H9 (cell line): ENCODE data around the gene LPP. TPM values are rescaled to one million over a fixed set of nuclear protein-coding genes. Genes with fewer than 3 reads are reported as not detected.
A peak's percentile ranks its signal among the peaks of the same experiment; 100 is the strongest.

Source experiments
- DNase-seq: peaks from one replicate; pipeline ENCODE4 v3.0.0-alpha.2; 2017
- H2AFZ ChIP-seq: one replicate; pipeline ENCODE4 v1.6.1; 2013; ENCODE audit warnings: mild to moderate bottlenecking, low read length, control low read depth, moderate library complexity
- H2AK5ac ChIP-seq: 2 replicates; pipeline ENCODE4 v1.6.1; 2013; ENCODE audit warnings: low read length, control low read depth, mixed read lengths; ENCODE audit not compliant: insufficient read length
- H2BK120ac ChIP-seq: one replicate; pipeline ENCODE4 v1.6.1; 2013; ENCODE audit warnings: low read depth, mild to moderate bottlenecking, low read length, control low read depth, inconsistent platforms; ENCODE audit not compliant: poor library complexity, severe bottlenecking
- H2BK12ac ChIP-seq: 2 replicates; pipeline ENCODE4 v1.6.1; 2013; ENCODE audit warnings: low read length, control low read depth, mixed read lengths, low read depth; ENCODE audit not compliant: insufficient read length
- H2BK15ac ChIP-seq: 2 replicates; pipeline ENCODE4 v1.6.1; 2013; ENCODE audit warnings: low read depth, low read length, control low read depth
- H2BK20ac ChIP-seq: one replicate; pipeline ENCODE4 v1.6.1; 2013; ENCODE audit warnings: low read depth, mild to moderate bottlenecking, low read length, control low read depth, inconsistent platforms; ENCODE audit not compliant: poor library complexity, severe bottlenecking
- H2BK5ac ChIP-seq: 2 replicates; pipeline ENCODE4 v1.6.1; 2013; ENCODE audit warnings: low read length, control low read depth, mixed read lengths; ENCODE audit not compliant: insufficient read length
- H3K14ac ChIP-seq: 2 replicates; pipeline ENCODE4 v1.6.1; 2013; ENCODE audit warnings: low read length, control low read depth; ENCODE audit not compliant: insufficient read depth
- H3K18ac ChIP-seq: 2 replicates; pipeline ENCODE4 v1.6.1; 2013; ENCODE audit warnings: low read depth, mild to moderate bottlenecking, mixed read lengths, low read length, control low read depth; ENCODE audit not compliant: insufficient read length
- H3K23ac ChIP-seq: 2 replicates; pipeline ENCODE4 v1.6.1; 2013; ENCODE audit warnings: low read length, control low read depth, mixed read lengths, low read depth; ENCODE audit not compliant: insufficient read length
- H3K23me2 ChIP-seq: 2 replicates; pipeline ENCODE4 v1.6.1; 2013; ENCODE audit warnings: low read depth, mild to moderate bottlenecking, mixed read lengths, low read length, control low read depth; ENCODE audit not compliant: insufficient read length, poor library complexity, severe bottlenecking
- H3K27ac ChIP-seq: 2 replicates; pipeline ENCODE4 v1.5.1; 2013; ENCODE audit warnings: low read length, control low read depth, mixed read lengths, low read depth; ENCODE audit not compliant: insufficient read length
- H3K27me3 ChIP-seq: 2 replicates; pipeline ENCODE4 v1.6.1; 2013; ENCODE audit warnings: low read length, control low read depth, inconsistent platforms; ENCODE audit not compliant: insufficient read depth
- H3K4ac ChIP-seq: 2 replicates; pipeline ENCODE4 v1.6.1; 2013; ENCODE audit warnings: low read depth, mild to moderate bottlenecking, control low read depth, inconsistent platforms, low read length, moderate library complexity
- H3K4me1 ChIP-seq: 2 replicates; pipeline ENCODE4 v1.6.1; 2013; ENCODE audit warnings: low read length, control low read depth, inconsistent platforms; ENCODE audit not compliant: insufficient read depth
- H3K4me2 ChIP-seq: 2 replicates; pipeline ENCODE4 v1.6.1; 2013; ENCODE audit warnings: low read length, control low read depth, mixed read lengths; ENCODE audit not compliant: insufficient read length, insufficient read depth
- H3K56ac ChIP-seq: 2 replicates; pipeline ENCODE4 v1.6.1; 2013; ENCODE audit warnings: low read depth, mild to moderate bottlenecking, mixed read lengths, low read length, control low read depth; ENCODE audit not compliant: insufficient read length
- H3K79me1 ChIP-seq: 2 replicates; pipeline ENCODE4 v1.6.1; 2013; ENCODE audit warnings: low read depth, mild to moderate bottlenecking, moderate library complexity, low read length, control low read depth, inconsistent platforms; ENCODE audit not compliant: insufficient read depth, poor library complexity, severe bottlenecking
- H3K79me2 ChIP-seq: 2 replicates; pipeline ENCODE4 v1.6.1; 2013; ENCODE audit warnings: low read length, control low read depth, inconsistent platforms; ENCODE audit not compliant: insufficient read depth
- H3K9ac ChIP-seq: 2 replicates; pipeline ENCODE4 v1.6.1; 2013; ENCODE audit warnings: low read length, control low read depth, mixed read lengths; ENCODE audit not compliant: insufficient read length; ENCODE audit errors: extremely low read depth
- H3K9me3 ChIP-seq: one replicate; pipeline ENCODE4 v1.6.1; 2013; ENCODE audit warnings: low read depth, low read length, inconsistent platforms; ENCODE audit not compliant: control insufficient read depth
- H3T11ph ChIP-seq: one replicate; pipeline ENCODE4 v1.6.1; 2013; ENCODE audit warnings: mild to moderate bottlenecking, low read length, control low read depth, inconsistent platforms
- H4K20me1 ChIP-seq: one replicate; pipeline ENCODE4 v1.6.1; 2013; ENCODE audit not compliant: control insufficient read depth, insufficient read length, insufficient read depth
- H4K5ac ChIP-seq: 2 replicates; pipeline ENCODE4 v1.6.1; 2013; ENCODE audit warnings: low read depth, mild to moderate bottlenecking, mixed read lengths, low read length, control low read depth; ENCODE audit not compliant: insufficient read length
- H4K8ac ChIP-seq: replicated peaks from 2 replicates; pipeline ENCODE4 v1.6.1; 2013; ENCODE audit warnings: low read length, control low read depth, mixed read lengths, low read depth; ENCODE audit not compliant: insufficient read length
- H4K91ac ChIP-seq: 2 replicates; pipeline ENCODE4 v1.6.1; 2013; ENCODE audit warnings: low read depth, mild to moderate bottlenecking, moderate library complexity, mixed read lengths, low read length, control low read depth; ENCODE audit not compliant: insufficient read length
- H3K27ac Mint-ChIP-seq, 3 experiments: 2 replicates in 2 of 3; 3 replicates in 1 of 3; pipeline ENCODE4 v1.8.0; 2020 to 2021; ENCODE audit warnings: mixed read lengths in 3 of 3, mild to moderate bottlenecking in 1 of 3, moderate library complexity in 1 of 3
- H3K27me3 Mint-ChIP-seq: 2 replicates; pipeline ENCODE4 v1.8.0; 2021; ENCODE audit warnings: low read depth, mild to moderate bottlenecking, moderate library complexity, mixed read lengths
- H3K36me3 Mint-ChIP-seq, 3 experiments: 2 replicates in 2 of 3; 3 replicates in 1 of 3; pipeline ENCODE4 v1.8.0; 2020 to 2021; ENCODE audit warnings: low read depth in 3 of 3, mixed read lengths in 3 of 3; ENCODE audit not compliant: insufficient read depth in 1 of 3
- H3K4me1 Mint-ChIP-seq, 2 experiments: 2 replicates each; pipeline ENCODE4 v1.8.0; 2020; ENCODE audit warnings: mixed read lengths in 2 of 2
- H3K4me3 Mint-ChIP-seq, 2 experiments: 2 replicates in 1 of 2; 3 replicates in 1 of 2; pipeline ENCODE4 v1.8.0; 2020 to 2021; ENCODE audit warnings: mild to moderate bottlenecking in 2 of 2, mixed read lengths in 2 of 2, moderate library complexity in 1 of 2
- H3K9me3 Mint-ChIP-seq, 2 experiments: 2 replicates in 1 of 2; 3 replicates in 1 of 2; pipeline ENCODE4 v1.8.0; 2020; ENCODE audit warnings: mild to moderate bottlenecking in 2 of 2, mixed read lengths in 2 of 2, moderate library complexity in 1 of 2
- WGBS: extraction: QIAGEN DNeasy Blood & Tissue Kit; methylation state at CpG from one replicate; pipeline ENCODE4 v1.1.7; 2013; ENCODE audit warnings: missing lambda C conversion rate, low lambda C conversion rate, mixed read lengths; ENCODE audit not compliant: insufficient read length; ENCODE audit errors: extremely low coverage; 5-methylcytosine and 5-hydroxymethylcytosine counted together
- total RNA-seq: library from RNA; stranded (reverse); gene quantifications from 2 replicates; pipeline ENCODE4 v1.2.1, GENCODE V29; 2021
- TF ChIP-seq, protein P1 (sequence below): fragments of 200-600 bp; sonication (generic); conservative IDR thresholded peaks from 3 replicates; pipeline ENCODE4 v1.8.0; 2021; ENCODE audit warnings: antibody characterized with exemption, mild to moderate bottlenecking

The LPP gene
- total RNA-seq, 1 experiment from 2014 or later, result 64.6 TPM

DNA sequence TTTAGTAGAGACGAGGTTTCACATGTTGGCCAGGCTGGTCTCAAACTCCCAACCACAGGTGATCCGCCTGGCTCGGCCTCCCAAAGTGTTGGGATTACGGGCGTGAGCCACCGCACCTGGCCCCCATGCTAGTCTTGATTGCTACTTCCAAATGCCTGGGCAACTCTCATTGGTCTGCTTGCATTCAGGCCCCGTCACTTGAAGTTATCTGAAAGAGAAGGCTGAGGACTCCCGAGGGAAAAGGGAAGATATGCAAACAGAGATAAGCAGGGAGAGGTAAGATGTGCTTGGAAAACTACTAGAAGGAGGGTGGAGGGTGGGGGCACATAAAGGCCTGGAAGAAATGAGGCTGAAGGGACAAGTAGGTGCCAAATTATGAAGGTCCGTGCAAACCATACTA is 4.4 kb upstream of the LPP start:
- Histone ChIP-seq H3T11ph (no peak overlapping the region), H3K18ac (no peak overlapping the region), H2BK12ac (no peak overlapping the region), H3K9ac (no peak overlapping the region), H2BK20ac (no peak overlapping the region), H4K5ac (no peak overlapping the region), H3K4me2 (no peak overlapping the region), H3K9me3 (no peaks in the 10 kb centered on the region), H3K23ac (no peak overlapping the region), H2BK5ac (no peak overlapping the region), H3K79me2 (0 out of 2 replicates have a peak, but pooled peaks cover under 1% of the 10 kb centered on the region), H4K20me1 (no peaks in the 10 kb centered on the region), H3K4ac (no peak overlapping the region), H3K14ac (no peak overlapping the region), H3K79me1 (no peaks in the 10 kb centered on the region), H2BK120ac (no peak overlapping the region), H3K23me2 (peaks cover 15% of the 10 kb centered on the region), H2AFZ (no peak overlapping the region), H2BK15ac (no peak overlapping the region), H3K4me1 (peaks cover 4% of the 10 kb centered on the region), H3K27ac (no peak overlapping the region), H4K8ac (no peak overlapping the region), H3K56ac (no peak overlapping the region), H3K27me3 (no peaks in the 10 kb centered on the region), H4K91ac (no peak overlapping the region), H2AK5ac (no peak overlapping the region)
- Mint-ChIP-seq H3K36me3 (no peaks in the 10 kb centered on the region), H3K27ac (peak overlapping the region in 1 of 3 experiments; percentile 47; a peak in 1 of 7 replicates), H3K27me3 (peaks cover 11% of the 10 kb centered on the region), H3K4me1 (peaks cover 20% of the 10 kb centered on the region in 2 experiments), H3K9me3 (no peaks in the 10 kb centered on the region; a peak in 1 of 5 replicates), H3K4me3 (no peak overlapping the region)
- no peak for DNase-seq
- WGBS, result no CpG with 5 or more reads among the region's 9 CpGs
- TF ChIP-seq, protein P1, sequence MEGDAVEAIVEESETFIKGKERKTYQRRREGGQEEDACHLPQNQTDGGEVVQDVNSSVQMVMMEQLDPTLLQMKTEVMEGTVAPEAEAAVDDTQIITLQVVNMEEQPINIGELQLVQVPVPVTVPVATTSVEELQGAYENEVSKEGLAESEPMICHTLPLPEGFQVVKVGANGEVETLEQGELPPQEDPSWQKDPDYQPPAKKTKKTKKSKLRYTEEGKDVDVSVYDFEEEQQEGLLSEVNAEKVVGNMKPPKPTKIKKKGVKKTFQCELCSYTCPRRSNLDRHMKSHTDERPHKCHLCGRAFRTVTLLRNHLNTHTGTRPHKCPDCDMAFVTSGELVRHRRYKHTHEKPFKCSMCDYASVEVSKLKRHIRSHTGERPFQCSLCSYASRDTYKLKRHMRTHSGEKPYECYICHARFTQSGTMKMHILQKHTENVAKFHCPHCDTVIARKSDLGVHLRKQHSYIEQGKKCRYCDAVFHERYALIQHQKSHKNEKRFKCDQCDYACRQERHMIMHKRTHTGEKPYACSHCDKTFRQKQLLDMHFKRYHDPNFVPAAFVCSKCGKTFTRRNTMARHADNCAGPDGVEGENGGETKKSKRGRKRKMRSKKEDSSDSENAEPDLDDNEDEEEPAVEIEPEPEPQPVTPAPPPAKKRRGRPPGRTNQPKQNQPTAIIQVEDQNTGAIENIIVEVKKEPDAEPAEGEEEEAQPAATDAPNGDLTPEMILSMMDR, result no peak
